Endothelial cell of umbilical vein (primary cell): ENCODE results near the gene TPCN1. TPM values are rescaled to one million over a fixed set of nuclear protein-coding genes. Genes with fewer than 3 reads are reported as not detected.
A peak's percentile ranks its signal among the peaks of the same experiment; 100 is the strongest.

Source experiments
- BruUV-seq: library from RNA; stranded (reverse); fragments of 400-500 nt; replicated peaks from 2 replicates; lab custom pipeline; 2021; lab: Mats Ljungman, UMichigan
- CTCF ChIA-PET: fragments of 300-600, 350-600 bp; sonication (Branson Sonifier 250); formaldehyde crosslinking; loops from one replicate; lab custom pipeline; 2021; ENCODE audit warnings: antibody characterized with exemption, inconsistent platforms; lab: Charles Lee
- POLR2A ChIA-PET: fragments of 300-600, 350-600 bp; sonication (Branson Sonifier 250); formaldehyde crosslinking; loops from one replicate; lab custom pipeline; 2021; ENCODE audit warnings: antibody characterized with exemption, inconsistent platforms; lab: Charles Lee
- DNase-seq: peaks from one replicate; pipeline ENCODE4 v3.0.0-alpha.2; 2011; ENCODE audit warnings: low read depth, low spot score
- FAIRE-seq: peaks from 2 replicates; lab custom pipeline; 2011; peaks lifted over from hg19 to GRCh38; lab: Jason Lieb, UNC
- H2AFZ ChIP-seq: 2 replicates; pipeline ENCODE4 v1.6.0; 2012; ENCODE audit warnings: low read depth, low read length, control low read depth, inconsistent platforms
- H3K27ac ChIP-seq: 2 replicates; pipeline ENCODE4 v1.5.1; 2011; ENCODE audit warnings: low read depth, mild to moderate bottlenecking, control low read depth, low read length, moderate library complexity; ENCODE audit not compliant: insufficient read depth
- H3K27me3 ChIP-seq, 2 experiments: 2 replicates each; pipeline versions ENCODE4 v1.6.0 to v1.6.1; 2011; ENCODE audit warnings: low read length in 2 of 2, mixed read lengths in 1 of 2; ENCODE audit not compliant: control insufficient read depth in 2 of 2, insufficient read depth in 2 of 2
- H3K36me3 ChIP-seq, 2 experiments: 2 replicates in 1 of 2; 3 replicates in 1 of 2; pipeline ENCODE4 v1.5.1; 2011; ENCODE audit warnings: low read length in 2 of 2, mild to moderate bottlenecking in 1 of 2, moderate library complexity in 1 of 2; ENCODE audit not compliant: control insufficient read depth in 2 of 2, insufficient read depth in 2 of 2; ENCODE audit errors: extremely low read depth in 1 of 2
- H3K4me1 ChIP-seq: 3 replicates; pipeline ENCODE4 v1.5.1; 2011; ENCODE audit warnings: mild to moderate bottlenecking, low read length; ENCODE audit not compliant: control insufficient read depth, insufficient read depth; ENCODE audit errors: extremely low read depth
- H3K4me2 ChIP-seq: 2 replicates; pipeline ENCODE4 v1.6.1; 2011; ENCODE audit warnings: low read length, control low read depth, mixed read lengths; ENCODE audit not compliant: insufficient read depth
- H3K4me3 ChIP-seq, 3 experiments: fragments of 200-600 bp in 1 of 3; sonication (generic), shearing (Covaris generic) in 1 of 3; replicated peaks in 1 of 3; 2 replicates each; pipeline ENCODE4 v1.5.1; 2011 to 2016; ENCODE audit warnings: control low read depth in 3 of 3, low read length in 3 of 3, mild to moderate bottlenecking in 2 of 3, inconsistent platforms in 1 of 3, low read depth in 1 of 3, moderate library complexity in 1 of 3; ENCODE audit not compliant: insufficient read depth in 1 of 3
- H3K79me2 ChIP-seq: 2 replicates; pipeline ENCODE4 v1.6.0; 2012; ENCODE audit warnings: low read length, inconsistent platforms; ENCODE audit not compliant: control insufficient read depth, insufficient read depth
- H3K9ac ChIP-seq: replicated peaks from 2 replicates; pipeline ENCODE3; 2011; ENCODE audit warnings: low read length, control low read depth; ENCODE audit not compliant: insufficient read depth; ENCODE audit errors: extremely low read depth
- H3K9me1 ChIP-seq: replicated peaks from 3 replicates; pipeline ENCODE4 v1.6.0; 2011; ENCODE audit warnings: mild to moderate bottlenecking, low read length; ENCODE audit not compliant: control insufficient read depth, insufficient read depth; ENCODE audit errors: extremely low read depth
- H3K9me3 ChIP-seq: replicated peaks from 2 replicates; pipeline ENCODE4 v1.5.1; 2012; ENCODE audit warnings: low read length, inconsistent platforms; ENCODE audit not compliant: control insufficient read depth, insufficient read depth
- H4K20me1 ChIP-seq: replicated peaks from 2 replicates; pipeline ENCODE3; 2011; ENCODE audit warnings: mild to moderate bottlenecking, low read length; ENCODE audit not compliant: control insufficient read depth, insufficient read depth; ENCODE audit errors: extremely low read depth
- CTCF ChIP-seq, 2 donors: IDR thresholded peaks; 1 replicate in 1 of 2; 2 replicates in 1 of 2; pipeline ENCODE4 v1.5.1; 2011; ENCODE audit warnings: low read length in 2 of 2, mild to moderate bottlenecking in 2 of 2, moderate library complexity in 2 of 2, control low read depth in 1 of 2, inconsistent platforms in 1 of 2, low read depth in 1 of 2; ENCODE audit not compliant: insufficient read depth in 1 of 2; ENCODE audit errors: extremely low read depth in 1 of 2
- MYC ChIP-seq: IDR thresholded peaks from one replicate; pipeline ENCODE4 v1.6.1; 2011; ENCODE audit warnings: mild to moderate bottlenecking, low read depth, low read length
- POLR2AphosphoS5 ChIP-seq: IDR thresholded peaks from 2 replicates; pipeline ENCODE4 v1.6.1; 2012; ENCODE audit warnings: low read depth, mild to moderate bottlenecking, control low read depth, low read length, moderate library complexity; ENCODE audit not compliant: insufficient read depth
- dilution Hi-C: fragments of 300-500 bp; cut with MboI; formaldehyde crosslinking; loops from one replicate; pipeline ENCODE4 v1.15.0; 2019; ENCODE audit warnings: low sequenced_read_pairs; ENCODE audit not compliant: extremely low pct_ligation_motif_present
- intact Hi-C: fragments of 100-400 bp; cut with micrococcal nuclease; formaldehyde crosslinking; loops from one replicate; pipeline ENCODE4 v1.10.0; 2022
- polyA plus RNA-seq, 4 experiments: library from polyadenylated mRNA; depleted of rRNA in 3 of 4; stranded (reverse) in 3 of 4; unstranded in 1 of 4; fragments of >200 nt; gene quantifications; 2 replicates each; pipeline versions ENCODE4 v1.2.1 to v1.2.3, GENCODE V29; 2011 to 2012; ENCODE audit warnings: missing spikeins in 1 of 4
- total RNA-seq: library from RNA; stranded (reverse); gene quantifications from 2 replicates; pipeline ENCODE4 v1.2.3, GENCODE V29; 2021

Gene TPCN1
- total and polyA plus RNA-seq, 2 donors (not counting 3 experiments of a cell fraction or from before 2014, with no cell fraction given), result 19.5 to 28.3 TPM

GRCh38 chr12:113222730-113223531 is 1.7 kb downstream of the TPCN1 start:
- peak overlapping the region; percentile 94 for H3K4me2 ChIP-seq
- CTCF ChIA-PET, result interaction anchor here (0.7 to 2.1 kb wide), 11 partner anchors 10 to 203 kb away, joined by 3 to 9 read pairs (median 4); no protein-coding TSS in a partner anchor
- TF ChIP-seq POLR2AphosphoS5 (peak; percentile 74), MYC (no peak), CTCF (IDR thresholded peaks at IDR 0.05; ENCODE audit: extremely low read depth in 1 of 2, insufficient read depth in 1 of 2, low read depth in 1 of 2, low read length in 2 of 2) (no peak)
- H3K27ac ChIP-seq, result peak overlapping the region; percentile 12
- H3K4me3 ChIP-seq, result peak overlapping the region in 2 of 3 experiments; percentile 40 to 69
- intact Hi-C loops (loop anchor here (1.0 to 10.0 kb wide), 2 partner anchors 23 to 112 kb away; partner anchors contain the start of gene SLC8B1), dilution Hi-C loops (no loop called here)
- peak overlapping the region; percentile 71 for H3K9ac ChIP-seq
- H3K4me1 ChIP-seq, result peaks cover 26% of the 10 kb centered on the region
- POLR2A ChIA-PET, result interaction anchor here (0.6 to 2.7 kb wide), 8 partner anchors 9 to 67 kb away, joined by 3 to 15 read pairs (median 6); partner anchors contain the start of gene DDX54
- no peaks in the 10 kb centered on the region for H3K9me1 ChIP-seq
- no TSS peak for BruUV-seq
- H3K36me3 ChIP-seq, result no peaks in the 10 kb centered on the region
- H3K9me3 ChIP-seq, result no peaks in the 10 kb centered on the region
- DNase-seq (peak; percentile 97), FAIRE-seq (peak; percentile 98)
- H3K79me2 ChIP-seq, result peaks cover 6% of the 10 kb centered on the region
- no peaks in the 10 kb centered on the region for H3K27me3 ChIP-seq
- H4K20me1 ChIP-seq, result no peaks in the 10 kb centered on the region
- peak overlapping the region; percentile 16 for H2AFZ ChIP-seq
